HUES48 (cell line): ENCODE measurements around the gene HDAC1.
"Not testable (repeated sequence)": the region's sequence is repeated elsewhere in the genome, so short reads cannot be mapped to it uniquely, and the experiment has no call there.

Experiments used
- H3K27ac ChIP-seq: one replicate; pipeline ENCODE4 v1.7.0; 2013; ENCODE audit warnings: low read depth, low read length, inconsistent platforms
- H3K27me3 ChIP-seq: 2 replicates; pipeline ENCODE4 v1.6.1; 2013; ENCODE audit warnings: mild to moderate bottlenecking, low read length; ENCODE audit not compliant: control insufficient read depth, insufficient read depth
- H3K36me3 ChIP-seq: 2 replicates; pipeline ENCODE4 v1.6.1; 2013; ENCODE audit warnings: low read length; ENCODE audit not compliant: control insufficient read depth, insufficient read depth
- H3K4me1 ChIP-seq: 2 replicates; pipeline ENCODE4 v1.6.1; 2013; ENCODE audit warnings: mild to moderate bottlenecking, low read length; ENCODE audit not compliant: control insufficient read depth, insufficient read depth
- H3K4me3 ChIP-seq: 2 replicates; pipeline ENCODE4 v1.5.1; 2013; ENCODE audit warnings: mild to moderate bottlenecking, low read depth, low read length
- H3K9ac ChIP-seq: 2 replicates; pipeline ENCODE4 v1.6.1; 2013; ENCODE audit warnings: mild to moderate bottlenecking, low read depth, low read length, moderate library complexity
- H3K9me3 ChIP-seq: 2 replicates; pipeline ENCODE4 v1.6.1; 2013; ENCODE audit warnings: low read length; ENCODE audit not compliant: control insufficient read depth, insufficient read depth

The HDAC1 gene

DNA sequence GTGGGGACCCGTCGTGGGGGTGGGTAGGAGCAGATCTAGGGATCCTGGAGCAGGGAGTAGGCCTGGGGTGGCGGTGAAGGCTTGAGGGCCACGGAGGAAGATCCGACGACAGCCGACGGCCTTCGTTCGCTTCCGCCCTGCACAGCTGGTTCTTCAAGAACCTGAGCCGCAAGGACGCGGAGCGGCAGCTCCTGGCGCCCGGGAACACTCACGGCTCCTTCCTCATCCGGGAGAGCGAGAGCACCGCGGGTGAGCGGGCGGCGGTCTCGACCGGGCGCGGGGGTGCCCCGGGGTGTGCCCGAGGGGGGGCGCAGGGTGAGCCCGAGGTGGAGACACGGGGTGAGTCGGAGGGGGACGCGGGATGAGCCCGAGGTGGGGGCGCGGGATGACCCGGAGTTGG is 16.5 kb upstream of the HDAC1 start:
- no peak overlapping the region for H3K9ac ChIP-seq
- peaks cover 24% of the 10 kb centered on the region for H3K4me1 ChIP-seq
- H3K4me3 ChIP-seq, result peak overlapping the region; percentile 43; the same call in 1 of the 2 replicates
- peaks cover 11% of the 10 kb centered on the region; the same call in 1 of the 2 replicates for H3K36me3 ChIP-seq
- H3K27me3 ChIP-seq, result no peaks in the 10 kb centered on the region
- H3K9me3 ChIP-seq, result no peaks in the 10 kb centered on the region
- no peak overlapping the region for H3K27ac ChIP-seq

DNA sequence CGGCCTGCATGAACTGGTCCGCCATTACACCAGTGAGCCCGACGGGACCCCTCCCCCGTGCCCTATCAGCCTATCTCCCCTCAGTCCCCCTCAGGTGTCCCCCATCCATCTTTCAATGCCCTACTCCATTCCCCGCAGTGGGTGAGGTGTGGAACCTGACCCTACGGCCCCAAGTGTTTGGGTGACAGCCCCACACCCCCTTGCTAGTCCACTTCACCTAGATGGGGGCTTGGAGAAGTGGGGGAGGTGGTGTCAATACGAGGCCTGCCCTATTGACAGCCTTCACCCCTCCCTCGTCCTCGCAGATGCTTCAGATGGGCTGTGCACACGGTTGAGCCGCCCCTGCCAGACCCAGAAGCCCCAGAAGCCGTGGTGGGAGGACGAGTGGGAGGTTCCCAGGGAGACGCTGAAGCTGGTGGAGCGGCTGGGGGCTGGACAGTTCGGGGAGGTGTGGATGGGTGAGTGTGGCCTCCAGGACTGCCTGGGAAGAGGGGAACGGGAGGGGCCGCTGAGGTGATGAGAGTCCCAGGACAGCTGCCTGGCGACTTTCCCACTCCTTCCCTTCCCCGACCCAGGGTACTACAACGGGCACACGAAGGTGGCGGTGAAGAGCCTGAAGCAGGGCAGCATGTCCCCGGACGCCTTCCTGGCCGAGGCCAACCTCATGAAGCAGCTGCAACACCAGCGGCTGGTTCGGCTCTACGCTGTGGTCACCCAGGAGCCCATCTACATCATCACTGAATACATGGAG is 15.7 kb upstream of the HDAC1 start:
- H3K27me3 ChIP-seq, result no peaks in the 10 kb centered on the region
- no peaks in the 10 kb centered on the region for H3K9me3 ChIP-seq
- H3K27ac ChIP-seq, result no peak overlapping the region
- no peak overlapping the region for H3K4me3 ChIP-seq
- H3K36me3 ChIP-seq, result peaks cover 16% of the 10 kb centered on the region
- H3K4me1 ChIP-seq, result peaks cover 24% of the 10 kb centered on the region
- H3K9ac ChIP-seq, result no peak overlapping the region

DNA sequence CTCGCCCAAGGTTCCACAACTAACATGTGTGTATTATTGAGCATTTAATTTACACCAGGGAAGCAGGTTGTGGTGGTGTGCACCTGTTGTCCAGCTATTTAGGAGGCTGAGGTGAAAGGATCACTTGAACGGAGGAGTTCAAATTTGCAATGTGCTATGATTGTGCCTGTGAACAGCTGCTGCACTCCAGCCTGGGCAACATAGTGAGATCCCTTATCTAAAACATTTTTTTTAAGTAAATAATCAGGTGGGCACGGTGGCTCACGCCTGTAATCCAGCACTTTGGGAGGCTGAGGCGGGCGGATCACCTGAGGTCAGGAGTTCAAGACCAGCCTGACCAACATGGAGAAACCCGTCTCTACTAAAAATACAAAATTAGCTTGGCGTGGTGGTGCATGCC is 7.1 kb upstream of the HDAC1 start:
- H3K9me3 ChIP-seq, H3K4me3 ChIP-seq, H3K27ac ChIP-seq, H3K27me3 ChIP-seq, H3K9ac ChIP-seq, H3K4me1 ChIP-seq: not testable (repeated sequence)
- H3K36me3 ChIP-seq, result peaks cover 15% of the 10 kb centered on the region

DNA sequence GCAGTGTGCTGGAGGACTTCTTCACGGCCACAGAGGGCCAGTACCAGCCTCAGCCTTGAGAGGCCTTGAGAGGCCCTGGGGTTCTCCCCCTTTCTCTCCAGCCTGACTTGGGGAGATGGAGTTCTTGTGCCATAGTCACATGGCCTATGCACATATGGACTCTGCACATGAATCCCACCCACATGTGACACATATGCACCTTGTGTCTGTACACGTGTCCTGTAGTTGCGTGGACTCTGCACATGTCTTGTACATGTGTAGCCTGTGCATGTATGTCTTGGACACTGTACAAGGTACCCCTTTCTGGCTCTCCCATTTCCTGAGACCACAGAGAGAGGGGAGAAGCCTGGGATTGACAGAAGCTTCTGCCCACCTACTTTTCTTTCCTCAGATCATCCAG is 6.2 kb upstream of the HDAC1 start:
- Histone ChIP-seq H3K27ac (no peak overlapping the region), H3K9me3 (no peaks in the 10 kb centered on the region), H3K4me3 (no peak overlapping the region), H3K9ac (no peak overlapping the region), H3K27me3 (no peaks in the 10 kb centered on the region), H3K4me1 (no peaks in the 10 kb centered on the region), H3K36me3 (peaks cover 10% of the 10 kb centered on the region; the same call in 1 of the 2 replicates)

DNA sequence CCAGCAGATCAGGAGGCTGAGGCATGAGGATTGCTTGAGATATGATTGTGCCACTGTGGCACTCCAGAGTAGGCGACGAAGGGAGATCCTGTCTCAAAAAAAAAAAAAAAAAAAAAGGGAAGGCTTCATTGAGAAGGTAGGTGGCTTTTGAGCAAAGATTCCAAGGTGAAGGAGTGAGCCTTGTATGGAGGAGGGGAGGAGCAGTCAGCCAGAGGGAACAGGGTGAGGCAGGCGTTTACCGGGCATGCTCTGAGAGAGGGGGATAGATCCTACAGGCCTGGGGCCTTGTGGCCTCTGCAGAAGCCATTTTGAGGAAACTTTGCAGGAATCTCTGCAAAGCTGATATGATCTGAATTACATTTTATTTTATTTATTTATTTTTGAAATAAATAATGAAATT is 5.1 kb upstream of the HDAC1 start:
- H3K4me3 ChIP-seq, result no peak overlapping the region
- H3K4me1 ChIP-seq, result 0 out of 2 replicates have a peak, but pooled peaks cover 6% of the 10 kb centered on the region
- no peaks in the 10 kb centered on the region for H3K9me3 ChIP-seq
- H3K9ac ChIP-seq, result no peak overlapping the region
- no peaks in the 10 kb centered on the region for H3K27me3 ChIP-seq
- H3K27ac ChIP-seq, result no peak overlapping the region
- peaks cover 5% of the 10 kb centered on the region; the same call in 1 of the 2 replicates for H3K36me3 ChIP-seq

DNA sequence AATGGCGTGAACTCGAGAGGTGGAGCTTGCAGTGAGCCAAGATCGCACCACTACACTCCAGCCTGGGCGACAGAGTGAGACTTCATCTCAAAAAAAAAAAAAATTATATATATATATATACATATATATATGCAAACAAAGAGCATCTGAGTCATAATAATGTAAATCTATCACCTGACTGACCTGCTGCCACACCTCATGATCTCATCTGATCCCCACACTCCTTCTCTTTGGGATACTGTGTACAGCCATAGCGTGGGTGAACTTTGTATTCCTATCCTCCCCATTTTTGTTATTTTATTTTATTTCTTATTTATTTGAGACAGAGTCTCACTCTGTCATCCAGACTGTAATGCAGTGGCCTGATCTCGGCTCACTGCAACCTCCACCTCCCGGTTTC is 2.6 kb upstream of the HDAC1 start:
- Histone ChIP-seq H3K9ac (no peak overlapping the region), H3K4me3 (no peak overlapping the region)

DNA sequence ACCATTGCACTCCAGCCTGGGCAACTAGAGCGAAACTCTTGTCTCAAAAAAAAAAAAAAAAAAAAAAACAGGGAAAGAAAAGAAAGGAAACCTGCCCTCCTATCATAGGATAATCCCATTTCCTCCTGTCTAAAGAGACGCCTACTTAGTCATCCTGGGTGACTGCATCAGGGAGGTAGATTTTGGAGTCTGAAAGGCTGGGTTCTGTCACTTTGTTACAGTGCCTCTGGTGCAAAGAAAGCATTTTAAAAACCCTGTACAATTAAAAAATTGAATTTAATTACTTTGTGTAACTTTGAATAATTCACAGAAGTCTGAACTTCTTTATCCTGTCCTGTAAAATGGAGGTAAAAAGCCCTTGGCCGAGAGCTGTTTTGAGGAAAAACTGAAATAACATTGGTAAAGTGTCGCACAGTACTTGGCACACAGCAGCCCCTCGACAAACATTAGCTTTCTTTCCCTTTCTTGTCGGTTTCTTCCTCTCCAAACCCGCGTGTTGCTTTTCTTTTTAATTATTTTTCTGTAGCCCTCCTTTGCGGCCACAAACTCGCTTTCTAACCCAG is 657 bp upstream of the HDAC1 start:
- Histone ChIP-seq H3K4me1 (peaks cover 6% of the 10 kb centered on the region; the same call in 1 of the 2 replicates), H3K27me3 (no peaks in the 10 kb centered on the region), H3K36me3 (peaks cover 4% of the 10 kb centered on the region; the same call in 1 of the 2 replicates), H3K4me3 (peak overlapping the region; percentile 95), H3K27ac (peak overlapping the region; percentile 54), H3K9me3 (no peaks in the 10 kb centered on the region), H3K9ac (peak overlapping the region; percentile 32; the same call in 1 of the 2 replicates)

More for the DNA sequence above, 2.6 kb upstream of the HDAC1 start:
- peaks cover 5% of the 10 kb centered on the region; the same call in 1 of the 2 replicates for H3K36me3 ChIP-seq
- no peak overlapping the region for H3K27ac ChIP-seq
- no peaks in the 10 kb centered on the region for H3K27me3 ChIP-seq
- 0 out of 2 replicates have a peak, but pooled peaks cover 6% of the 10 kb centered on the region for H3K4me1 ChIP-seq
- H3K9me3 ChIP-seq, result no peaks in the 10 kb centered on the region

DNA sequence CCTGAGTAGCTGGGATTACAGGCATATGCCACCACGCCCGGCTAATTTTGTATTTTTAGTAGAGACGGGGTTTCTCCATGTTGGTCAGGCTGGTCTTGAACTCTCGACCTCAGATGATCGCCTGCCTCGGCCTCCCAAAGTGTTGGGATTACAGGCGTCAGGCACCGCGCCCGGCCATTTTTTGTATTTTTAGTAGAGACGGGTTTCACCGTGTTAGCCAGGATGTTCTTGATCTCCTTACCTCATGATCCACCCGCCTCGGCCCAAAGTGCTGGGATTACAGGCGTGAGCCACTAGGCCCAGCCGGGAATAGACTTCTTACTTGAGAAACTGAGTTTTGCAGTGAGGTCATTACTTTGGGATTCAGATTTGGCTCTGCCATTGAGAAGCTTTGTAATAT is 6.3 kb downstream of the HDAC1 start:
- H3K27me3 ChIP-seq, H3K9me3 ChIP-seq, H3K9ac ChIP-seq, H3K4me3 ChIP-seq, H3K27ac ChIP-seq, H3K4me1 ChIP-seq: not testable (repeated sequence)
- peaks cover 25% of the 10 kb centered on the region for H3K36me3 ChIP-seq

DNA sequence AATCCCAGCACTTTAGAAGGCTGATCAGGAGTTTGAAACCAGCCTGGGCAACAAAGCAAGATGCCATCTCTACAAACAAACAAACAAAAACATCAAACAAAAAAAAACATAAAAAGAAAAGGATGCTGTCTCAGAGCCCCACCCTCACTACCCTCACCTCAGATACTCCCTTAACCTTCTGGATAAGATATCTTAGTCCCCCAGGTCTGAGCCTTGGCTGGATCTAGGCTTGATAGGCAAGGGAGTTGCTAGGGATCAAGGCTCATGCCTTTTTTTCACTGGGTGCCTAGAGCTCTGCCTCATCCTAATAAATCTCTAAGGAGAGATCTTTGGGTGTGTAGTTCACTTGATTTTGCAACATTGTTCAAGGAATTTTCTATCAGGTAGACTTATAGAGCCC is 7.4 kb downstream of the HDAC1 start:
- no peaks in the 10 kb centered on the region for H3K9me3 ChIP-seq
- H3K27me3 ChIP-seq, result no peaks in the 10 kb centered on the region
- no peak overlapping the region for H3K27ac ChIP-seq
- no peak overlapping the region for H3K4me3 ChIP-seq
- H3K4me1 ChIP-seq, result no peaks in the 10 kb centered on the region; the same call in 1 of the 2 replicates
- no peak overlapping the region for H3K9ac ChIP-seq
- H3K36me3 ChIP-seq, result peaks cover 36% of the 10 kb centered on the region

DNA sequence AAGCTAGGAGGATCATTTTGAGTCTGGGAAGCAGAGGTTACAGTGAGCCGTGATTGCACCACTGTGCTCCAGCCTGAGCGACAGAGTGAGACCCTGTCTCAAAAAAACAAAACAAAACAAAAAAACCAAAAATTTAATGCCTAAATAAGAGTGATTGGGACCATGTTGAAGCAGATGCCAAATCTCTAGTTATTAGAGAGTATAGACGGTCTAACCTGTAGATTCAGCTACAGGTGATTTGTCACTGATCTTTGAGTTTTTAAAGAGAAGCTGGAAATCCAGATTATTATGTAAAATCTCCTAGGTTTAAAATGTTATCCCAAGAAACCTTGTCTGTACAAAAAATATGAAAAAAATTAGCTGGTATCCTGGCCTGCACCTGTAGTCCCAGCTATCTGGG is 11.5 kb downstream of the HDAC1 start:
- Histone ChIP-seq H3K27me3 (no peaks in the 10 kb centered on the region), H3K4me1 (no peaks in the 10 kb centered on the region), H3K27ac (no peak overlapping the region), H3K4me3 (no peak overlapping the region), H3K36me3 (peaks cover 59% of the 10 kb centered on the region), H3K9ac (no peak overlapping the region), H3K9me3 (no peaks in the 10 kb centered on the region)

DNA sequence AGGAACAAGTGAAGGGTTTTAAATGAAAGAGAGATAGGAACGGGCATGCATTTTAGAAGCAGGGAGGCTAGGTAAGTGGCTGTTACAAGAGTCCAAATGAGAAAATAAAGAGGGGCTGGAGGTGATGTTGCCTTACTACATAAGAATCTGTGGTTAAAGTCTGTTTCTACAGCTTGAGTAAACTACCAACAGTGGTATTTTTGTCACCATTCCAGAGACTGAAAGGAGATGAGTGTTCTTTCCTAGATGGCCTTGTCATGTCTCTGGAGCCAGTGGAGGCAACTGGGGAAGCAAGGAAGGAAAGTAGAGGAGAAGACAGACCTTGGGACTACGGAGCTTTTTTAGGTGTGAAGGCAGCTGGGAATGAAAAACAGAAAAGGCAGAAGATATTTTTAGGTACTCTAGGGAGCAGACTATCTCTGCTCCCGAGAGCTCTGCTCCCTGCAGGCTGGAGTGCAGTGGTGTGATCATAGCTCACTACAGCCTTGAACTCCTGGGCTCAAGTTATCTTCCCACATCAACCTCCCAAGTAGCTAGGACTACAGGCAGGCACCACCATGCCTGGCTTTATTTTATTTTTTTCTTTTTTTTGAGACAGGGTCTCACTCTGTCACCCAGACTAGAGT is 12.2 kb downstream of the HDAC1 start:
- Histone ChIP-seq H3K9me3 (no peaks in the 10 kb centered on the region), H3K27me3 (no peaks in the 10 kb centered on the region), H3K4me1 (no peaks in the 10 kb centered on the region), H3K36me3 (peaks cover 57% of the 10 kb centered on the region), H3K4me3 (no peak overlapping the region), H3K27ac (no peak overlapping the region), H3K9ac (no peak overlapping the region)
